HG03025 (cell line): ENCODE measurements around the gene ADISSP.

ENCODE experiments used
- ATAC-seq: cut with Tn5 transposase; IDR thresholded peaks from one replicate; pipeline ENCODE4 v1.9.1; 2021; ENCODE audit warnings: mild to moderate bottlenecking, moderate library complexity; ENCODE audit not compliant: unreplicated experiment, low FRiP score

The ADISSP gene

GRCh38 chr20:3723284-3723683, 44.3 kb downstream of the ADISSP start:
- no peak for ATAC-seq

GRCh38 chr20:3721912-3722311, 45.6 kb downstream of the ADISSP start:
- no peak for ATAC-seq

GRCh38 chr20:3720626-3721025, 46.9 kb downstream of the ADISSP start:
- ATAC-seq = no peak

GRCh38 chr20:3720068-3720467, 47.5 kb downstream of the ADISSP start:
- no peak for ATAC-seq

GRCh38 chr20:3719046-3719445, 48.5 kb downstream of the ADISSP start:
- no peak for ATAC-seq

GRCh38 chr20:3716195-3716834, 51.2 kb downstream of the ADISSP start:
- no peak for ATAC-seq

- no peak for ATAC-seq
Measured at GRCh38 chr20:3714092-3714491, 53.5 kb downstream of the ADISSP start.

- ATAC-seq = no peak
Measured at GRCh38 chr20:3712279-3712873, 55.2 kb downstream of the ADISSP start, which contains the start of gene SIGLEC1. Gene SIGLEC1 (minus strand): TSS chr20:3712600. CDS start chr20:3707128, 5,472 bp downstream.

- ATAC-seq = no peak
Measured at GRCh38 chr20:3711484-3711941, 56.0 kb downstream of the ADISSP start.

- no peak for ATAC-seq
Measured at GRCh38 chr20:3710703-3711483, 56.7 kb downstream of the ADISSP start.

GRCh38 chr20:3710011-3710466, 57.5 kb downstream of the ADISSP start:
- no peak for ATAC-seq

- no peak for ATAC-seq
Measured at GRCh38 chr20:3707508-3707899, 60.0 kb downstream of the ADISSP start.

- ATAC-seq = no peak
Measured at GRCh38 chr20:3706774-3707507, 60.6 kb downstream of the ADISSP start.

GRCh38 chr20:3705970-3706739, 61.4 kb downstream of the ADISSP start:
- no peak for ATAC-seq

GRCh38 chr20:3705491-3705969, 62.0 kb downstream of the ADISSP start:
- no peak for ATAC-seq

GRCh38 chr20:3704087-3704486, 63.5 kb downstream of the ADISSP start:
- no peak for ATAC-seq
